ENCODE measurements around the gene MADCAM1. TPM values are rescaled to one million over a fixed set of nuclear protein-coding genes. Genes with fewer than 3 reads are reported as not detected.

MADCAM1 gene
- total and polyA plus RNA-seq, 2 of the 8 experiments (the other 6 are each of a cell fraction or from before 2014, with no cell fraction given), result 2.3 to 3.0 TPM

GRCh38 chr19:510606-511100 is 14.4 kb downstream of the MADCAM1 start:
- Histone ChIP-seq H2BK120ac (replicated peaks; ENCODE audit: low read depth, low read length) (no peak overlapping the region), H3K23ac (ENCODE audit: insufficient read length) (no peak overlapping the region), H3K27me3 (replicated peaks in 1 of 4; ENCODE audit: control insufficient read depth in 3 of 4, extremely low read depth in 1 of 4, insufficient read depth in 3 of 4, low read length in 3 of 4) (no peaks in the 10 kb centered on the region), H3K79me1 (ENCODE audit: low read depth, low read length) (peaks cover 5% of the 10 kb centered on the region; the same call in 1 of the 2 replicates), H4K8ac (ENCODE audit: extremely low read depth, insufficient read depth, low read length) (no peak overlapping the region), H4K20me1 (replicated peaks in 1 of 2; ENCODE audit: control insufficient read depth in 1 of 2, insufficient read depth in 2 of 2, low read length in 2 of 2) (peaks cover 0 to 13% of the 10 kb centered on the region in 2 experiments), H3K4ac (replicated peaks; ENCODE audit: insufficient read length, low read depth, low read length) (no peak overlapping the region), H3K27ac (ENCODE audit: low read depth, low read length) (no peak overlapping the region), H4K91ac (replicated peaks; ENCODE audit: insufficient read length, low read length) (no peak overlapping the region), H3K56ac (replicated peaks; ENCODE audit: insufficient read length, low read depth, low read length) (no peak overlapping the region), H3K79me2 (ENCODE audit: control insufficient read depth in 1 of 2, insufficient read depth in 2 of 2, low read length in 2 of 2) (no peaks in the 10 kb centered on the region), H3K9ac (replicated peaks in 1 of 4; ENCODE audit: extremely low read depth in 1 of 4, low read depth in 3 of 4, low read length in 3 of 4) (no peak overlapping the region), H3K36me3 (ENCODE audit: control insufficient read depth in 2 of 4, insufficient read depth in 4 of 4, low read length in 3 of 4) (peaks cover 0 to 6% (median 3%) of the 10 kb centered on the region in 4 experiments; a peak in 3 of 8 replicates), H2AFZ (ENCODE audit: low read length) (no peak overlapping the region), H2AK5ac (ENCODE audit: low read depth, low read length) (no peak overlapping the region; the same call in 1 of the 2 replicates), H3K4me3 (ENCODE audit: extremely low read depth in 1 of 4, insufficient read depth in 2 of 4, low read depth in 3 of 4, low read length in 4 of 4) (peak overlapping the region in 1 of 4 experiments; percentile 28; a peak in 2 of 8 replicates), H4K5ac (ENCODE audit: insufficient read length, low read depth, low read length) (no peak overlapping the region), H2BK20ac (ENCODE audit: low read length) (no peak overlapping the region), H3K18ac (ENCODE audit: extremely low read depth, low read length) (no peak overlapping the region), H2BK12ac (ENCODE audit: low read depth, low read length) (no peak overlapping the region), H3K14ac (ENCODE audit: insufficient read length) (no peak overlapping the region), H3K9me3 (ENCODE audit: insufficient read depth in 2 of 2, low read depth in 1 of 2, low read length in 1 of 2) (no peaks in the 10 kb centered on the region; a peak in 2 of 4 replicates), H3K4me1 (replicated peaks in 1 of 4; ENCODE audit: control insufficient read depth in 3 of 4, insufficient read depth in 4 of 4, low read length in 3 of 4) (peaks cover 0 to 14% (median 9%) of the 10 kb centered on the region in 4 experiments; a peak in 5 of 7 replicates), H3K4me2 (ENCODE audit: insufficient read depth in 1 of 2, low read depth in 2 of 2, low read length in 2 of 2) (peak overlapping the region; percentile 5 to 59; a peak in 2 of 4 replicates), H3K23me2 (ENCODE audit: low read depth, low read length) (peaks cover 8% of the 10 kb centered on the region; the same call in 1 of the 2 replicates), H2BK5ac (ENCODE audit: low read depth, low read length) (peak overlapping the region; percentile 35; the same call in 1 of the 2 replicates), H2BK15ac (ENCODE audit: low read length) (no peak overlapping the region)
- FAIRE-seq (no peak), DNase-seq (ENCODE audit: low read depth in 1 of 2, low spot score in 2 of 2) (peak; percentile 88 to 98)
- ChIA-PET POLR2A (ENCODE audit: partially characterized antibody) (interaction anchor here (0.8 to 2.8 kb wide), 9 partner anchors 11 to 128 kb away, joined by 3 to 13 read pairs (median 5); partner anchors contain the start of genes BSG and CDC34), CTCF (ENCODE audit: partially characterized antibody) (interaction anchor here (0.6 to 3.7 kb wide), 43 partner anchors 8 to 244 kb away, joined by 3 to 31 read pairs (median 5); partner anchors contain the start of genes C2CD4C, CDC34 and SHC2)
- WGBS, 2 experiments (ENCODE audit: extremely low coverage in 1 of 2, insufficient coverage in 1 of 2, insufficient read length in 1 of 2, insufficient replicate concordance in 2 of 2, low coverage in 1 of 2, low lambda C conversion rate in 2 of 2, missing lambda C conversion rate in 1 of 2), result 49% methylated on average over 13 of the region's 21 CpGs; no CpG with 5 or more reads in 1 of the 2 experiments
